Measurements from ENCODE around the gene SHROOM1. TPM values are rescaled to one million over a fixed set of nuclear protein-coding genes. Genes with fewer than 3 reads are reported as not detected.

Gene SHROOM1, protein sequence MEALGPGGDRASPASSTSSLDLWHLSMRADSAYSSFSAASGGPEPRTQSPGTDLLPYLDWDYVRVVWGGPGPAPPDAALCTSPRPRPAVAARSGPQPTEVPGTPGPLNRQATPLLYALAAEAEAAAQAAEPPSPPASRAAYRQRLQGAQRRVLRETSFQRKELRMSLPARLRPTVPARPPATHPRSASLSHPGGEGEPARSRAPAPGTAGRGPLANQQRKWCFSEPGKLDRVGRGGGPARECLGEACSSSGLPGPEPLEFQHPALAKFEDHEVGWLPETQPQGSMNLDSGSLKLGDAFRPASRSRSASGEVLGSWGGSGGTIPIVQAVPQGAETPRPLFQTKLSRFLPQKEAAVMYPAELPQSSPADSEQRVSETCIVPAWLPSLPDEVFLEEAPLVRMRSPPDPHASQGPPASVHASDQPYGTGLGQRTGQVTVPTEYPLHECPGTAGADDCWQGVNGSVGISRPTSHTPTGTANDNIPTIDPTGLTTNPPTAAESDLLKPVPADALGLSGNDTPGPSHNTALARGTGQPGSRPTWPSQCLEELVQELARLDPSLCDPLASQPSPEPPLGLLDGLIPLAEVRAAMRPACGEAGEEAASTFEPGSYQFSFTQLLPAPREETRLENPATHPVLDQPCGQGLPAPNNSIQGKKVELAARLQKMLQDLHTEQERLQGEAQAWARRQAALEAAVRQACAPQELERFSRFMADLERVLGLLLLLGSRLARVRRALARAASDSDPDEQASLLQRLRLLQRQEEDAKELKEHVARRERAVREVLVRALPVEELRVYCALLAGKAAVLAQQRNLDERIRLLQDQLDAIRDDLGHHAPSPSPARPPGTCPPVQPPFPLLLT
- total RNA-seq (2011; cell fraction: chromatin; rRNA removed; ENCODE audit: low replicate concordance), result 39.2 and 105 TPM in 2 replicates
- 53.7 and 55.5 TPM in 2 replicates for total RNA-seq (2011; cell fraction: nucleolus; rRNA removed)
- total RNA-seq (2011; cell fraction: nucleoplasm; rRNA removed), result 27.4 and 41.9 TPM in 2 replicates
- total RNA-seq (2014; rRNA removed), result 13.0 and 18.6 TPM in 2 replicates
- total RNA-seq (2014; rRNA removed; fragmentation: Illumina TruSeq; extraction: Trizol), result 5.3 and 6.1 TPM in 2 replicates
- total RNA-seq (2015; rRNA removed; fragmentation: Illumina TruSeq; extraction: Trizol), result 10.9 and 13.3 TPM in 2 replicates
- 25.6 and 26.5 TPM in 2 replicates for total RNA-seq (2021)
- 11.9 and 12.8 TPM in 2 replicates for polyA plus RNA-seq (2011; rRNA removed)
- polyA plus RNA-seq (2011; cell fraction: cytosol; rRNA removed), result 18.1 and 28.6 TPM in 2 replicates
- polyA plus RNA-seq (2011; cell fraction: nucleus; rRNA removed), result 28.4 and 60.2 TPM in 2 replicates
- polyA plus RNA-seq (2012), result 19.1 and 22.2 TPM in 2 replicates
- 14.6 and 14.8 TPM in 2 replicates for polyA plus RNA-seq (2014; fragmentation: Illumina TruSeq; extraction: Trizol)
- polyA plus RNA-seq (2014; fragmentation: Nextera tagmentation; extraction: Ambion mirVana), result under 1 TPM; 0.44 to 0.50 TPM
- 22.3 and 26.0 TPM in 2 replicates for polyA plus RNA-seq (2014; rRNA removed)
- 3.8 and 7.6 TPM in 2 replicates for polyA minus RNA-seq (2011; rRNA and poly(A)+ RNA removed)
- 6.1 and 7.0 TPM in 2 replicates for polyA minus RNA-seq (2011; cell fraction: cytosol; rRNA and poly(A)+ RNA removed)
- polyA minus RNA-seq (2011; cell fraction: nucleus; rRNA and poly(A)+ RNA removed), result 11.3 and 12.4 TPM in 2 replicates
- percentile 75 among the genes with signal in this experiment for Bru-seq, nascent RNA
- BruChase-seq, experiment 1, labeled RNA remaining after a 2-hour chase, result percentile 66 among the genes with signal in this experiment
- percentile 66 among the genes with signal in this experiment for BruChase-seq, experiment 2, labeled RNA remaining after a 6-hour chase
- long read RNA-seq, experiment 1, partial matches to known transcripts, result 52 of 88 reads
- long read RNA-seq, experiment 1, other reads (novel, unspliced or antisense), result 34 of 88 reads
- long read RNA-seq, experiment 2, partial matches to known transcripts, result 8 of 19 reads
- long read RNA-seq, experiment 2, other reads (novel, unspliced or antisense), result 11 of 19 reads
- long read RNA-seq, experiment 3, partial matches to known transcripts, result 0 of 1 reads
- long read RNA-seq, experiment 3, other reads (novel, unspliced or antisense), result 0 of 1 reads

DNA sequence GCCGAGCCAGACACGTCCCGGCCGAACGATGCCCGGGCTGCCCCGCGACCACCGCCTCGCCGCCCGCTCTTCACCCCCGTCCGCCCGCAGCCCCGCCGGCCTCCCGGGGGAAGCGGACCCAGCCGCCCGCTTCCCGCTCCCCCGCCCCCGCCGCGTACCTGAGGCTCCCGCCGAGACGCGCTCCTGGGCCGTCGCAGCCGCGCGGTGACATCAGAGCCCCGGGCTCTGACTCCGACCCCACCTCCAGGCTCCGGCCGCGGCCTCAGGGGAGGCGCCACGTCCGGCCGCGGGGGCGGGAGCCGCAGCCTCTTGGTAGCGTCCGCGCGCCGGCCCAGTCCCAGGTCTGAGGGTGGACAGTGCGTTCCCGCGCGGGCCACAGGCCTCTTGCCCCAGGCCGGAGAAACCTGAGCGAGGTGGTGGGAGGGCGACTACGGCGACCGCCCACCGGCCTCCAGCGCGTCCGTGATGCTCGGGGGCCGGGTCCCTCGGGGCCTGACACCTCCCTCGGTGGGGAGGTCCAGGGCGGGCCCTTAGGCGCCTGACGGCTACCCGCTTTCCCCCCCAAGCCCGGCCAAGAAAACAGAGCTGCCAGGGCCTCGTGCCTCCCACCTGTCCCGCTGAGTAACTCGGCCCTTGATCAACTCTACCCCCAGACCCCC lies at the start of gene SHROOM1:
SHROOM1 (minus strand) TSS at position 212 of the 659 bp plus-strand sequence. CDS start 4,507 bp downstream, outside the sequence.
- 2% methylated on average over 34 of the region's 78 CpGs for WGBS (ENCODE audit: insufficient coverage, low coverage, missing lambda C conversion rate)
- no peaks in the 10 kb centered on the region for H3K27me3 ChIP-seq (ENCODE audit: control insufficient read depth in 2 of 2, insufficient read depth in 2 of 2, low read length in 2 of 2)
- no peaks in the 10 kb centered on the region for H3K9me3 ChIP-seq (replicated peaks; ENCODE audit: control insufficient read depth, insufficient read depth, low read depth, low read length)
- ChIA-PET CTCF (ENCODE audit: low intra/inter-chr PET ratio) (interaction anchor here (1.1 to 2.1 kb wide), 3 partner anchors 36 to 418 kb away, joined by 3 to 13 read pairs (median 5); partner anchors contain the start of genes GDF9 and UQCRQ), POLR2A (interaction anchor here (0.6 to 3.9 kb wide), 15 partner anchors 9 to 234 kb away, joined by 3 to 22 read pairs (median 4); partner anchors contain the start of genes GDF9 and UQCRQ)
- peak; percentile 19 for FAIRE-seq
- DNase-seq (ENCODE audit: extremely low read depth in 1 of 4, low spot score in 3 of 4), result peak; percentile 90 to 92 (median 91)
- H2AFZ ChIP-seq (ENCODE audit: low read depth, low read length), result peak within 1 kb of the TSS; percentile 97
- ATAC-seq, result peak; percentile 93
- H3K36me3 ChIP-seq (ENCODE audit: control insufficient read depth, insufficient read depth, low read length), result peaks cover 25% of the 10 kb centered on the region; the same call in 1 of the 3 replicates
- H3K4me3 ChIP-seq, result peak within 1 kb of the TSS; percentile 74
- BruUV-seq (replicated peaks), result no TSS peak
- H3K4me1 ChIP-seq (replicated peaks in 1 of 2; ENCODE audit: control insufficient read depth in 2 of 2, insufficient read depth in 2 of 2, low read length in 2 of 2), result peaks cover 18 to 29% of the 10 kb centered on the region in 2 experiments; a peak in 4 of 5 replicates
- in situ Hi-C loops (cut with MboI) (no loop called here), intact Hi-C loops (cut with micrococcal nuclease) (loop anchor here (1.0 kb wide), 2 partner anchors 36 to 53 kb away; partner anchors contain the start of genes GDF9 and UQCRQ)
- peak within 1 kb of the TSS; percentile 92 for H3K27ac ChIP-seq (ENCODE audit: extremely low read depth, low read depth, low read length)
- no peaks in the 10 kb centered on the region for H3K9me1 ChIP-seq (ENCODE audit: control insufficient read depth, insufficient read depth, low read length)
- H3K79me2 ChIP-seq (ENCODE audit: control insufficient read depth, insufficient read depth, low read length), result peaks cover 23% of the 10 kb centered on the region
- H3K9ac ChIP-seq (ENCODE audit: insufficient read depth in 1 of 2, low read depth in 2 of 2, low read length in 2 of 2), result peak within 1 kb of the TSS; percentile 92 to 100
- no peaks in the 10 kb centered on the region for H4K20me1 ChIP-seq (replicated peaks; ENCODE audit: control insufficient read depth, insufficient read depth, low read length)
- H3K4me2 ChIP-seq (ENCODE audit: insufficient read depth, low read length), result peak within 1 kb of the TSS; percentile 89
- peak; percentile 90 for TF ChIP-seq L3MBTL2 (IDR thresholded peaks at IDR 0.05)
- TF ChIP-seq, protein P1, sequence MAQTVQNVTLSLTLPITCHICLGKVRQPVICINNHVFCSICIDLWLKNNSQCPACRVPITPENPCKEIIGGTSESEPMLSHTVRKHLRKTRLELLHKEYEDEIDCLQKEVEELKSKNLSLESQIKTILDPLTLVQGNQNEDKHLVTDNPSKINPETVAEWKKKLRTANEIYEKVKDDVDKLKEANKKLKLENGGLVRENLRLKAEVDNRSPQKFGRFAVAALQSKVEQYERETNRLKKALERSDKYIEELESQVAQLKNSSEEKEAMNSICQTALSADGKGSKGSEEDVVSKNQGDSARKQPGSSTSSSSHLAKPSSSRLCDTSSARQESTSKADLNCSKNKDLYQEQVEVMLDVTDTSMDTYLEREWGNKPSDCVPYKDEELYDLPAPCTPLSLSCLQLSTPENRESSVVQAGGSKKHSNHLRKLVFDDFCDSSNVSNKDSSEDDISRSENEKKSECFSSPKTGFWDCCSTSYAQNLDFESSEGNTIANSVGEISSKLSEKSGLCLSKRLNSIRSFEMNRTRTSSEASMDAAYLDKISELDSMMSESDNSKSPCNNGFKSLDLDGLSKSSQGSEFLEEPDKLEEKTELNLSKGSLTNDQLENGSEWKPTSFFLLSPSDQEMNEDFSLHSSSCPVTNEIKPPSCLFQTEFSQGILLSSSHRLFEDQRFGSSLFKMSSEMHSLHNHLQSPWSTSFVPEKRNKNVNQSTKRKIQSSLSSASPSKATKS (CRISPR knock-in tag; IDR thresholded peaks at IDR 0.05), result no peak
- TF ChIP-seq, protein P2, sequence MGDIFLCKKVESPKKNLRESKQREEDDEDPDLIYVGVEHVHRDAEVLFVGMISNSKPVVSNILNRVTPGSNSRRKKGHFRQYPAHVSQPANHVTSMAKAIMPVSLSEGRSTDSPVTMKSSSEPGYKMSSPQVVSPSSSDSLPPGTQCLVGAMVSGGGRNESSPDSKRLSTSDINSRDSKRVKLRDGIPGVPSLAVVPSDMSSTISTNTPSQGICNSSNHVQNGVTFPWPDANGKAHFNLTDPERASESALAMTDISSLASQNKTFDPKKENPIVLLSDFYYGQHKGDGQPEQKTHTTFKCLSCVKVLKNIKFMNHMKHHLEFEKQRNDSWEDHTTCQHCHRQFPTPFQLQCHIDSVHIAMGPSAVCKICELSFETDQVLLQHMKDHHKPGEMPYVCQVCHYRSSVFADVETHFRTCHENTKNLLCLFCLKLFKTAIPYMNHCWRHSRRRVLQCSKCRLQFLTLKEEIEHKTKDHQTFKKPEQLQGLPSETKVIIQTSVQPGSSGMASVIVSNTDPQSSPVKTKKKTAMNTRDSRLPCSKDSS (IDR thresholded peaks at IDR 0.05; ENCODE audit: low read depth, partially characterized antibody), result no peak

All from K562 (cell line).